GM18868 (cell line): Measurements from ENCODE around the gene TIMM50.
"Not testable (repeated sequence)": the region's sequence is repeated elsewhere in the genome, so short reads cannot be mapped to it uniquely, and the experiment has no call there.

Experiments used
- ATAC-seq: cut with Tn5 transposase; IDR thresholded peaks from one replicate; pipeline ENCODE4 v1.9.1; 2021; ENCODE audit warnings: mild to moderate bottlenecking, moderate library complexity; ENCODE audit not compliant: unreplicated experiment

TIMM50 gene

DNA sequence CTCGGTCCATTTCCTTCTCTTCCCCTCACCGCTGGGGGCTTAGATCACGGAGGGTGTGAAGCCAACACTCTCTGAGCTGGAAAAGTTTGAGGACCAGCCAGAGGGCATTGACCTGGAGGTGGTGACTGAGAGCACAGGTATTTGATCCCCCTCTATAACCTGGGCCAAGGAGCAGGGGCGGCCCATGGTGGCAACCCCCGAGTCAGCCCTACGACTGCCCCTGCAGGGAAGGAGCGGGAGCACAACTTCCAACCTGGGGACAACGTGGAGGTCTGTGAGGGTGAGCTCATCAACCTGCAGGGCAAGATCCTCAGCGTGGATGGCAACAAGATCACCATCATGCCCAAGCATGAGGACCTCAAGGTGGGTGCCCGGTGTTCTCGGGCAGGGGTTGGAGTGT, 11.6 kb upstream of the TIMM50 start:
- ATAC-seq, result no peak

DNA sequence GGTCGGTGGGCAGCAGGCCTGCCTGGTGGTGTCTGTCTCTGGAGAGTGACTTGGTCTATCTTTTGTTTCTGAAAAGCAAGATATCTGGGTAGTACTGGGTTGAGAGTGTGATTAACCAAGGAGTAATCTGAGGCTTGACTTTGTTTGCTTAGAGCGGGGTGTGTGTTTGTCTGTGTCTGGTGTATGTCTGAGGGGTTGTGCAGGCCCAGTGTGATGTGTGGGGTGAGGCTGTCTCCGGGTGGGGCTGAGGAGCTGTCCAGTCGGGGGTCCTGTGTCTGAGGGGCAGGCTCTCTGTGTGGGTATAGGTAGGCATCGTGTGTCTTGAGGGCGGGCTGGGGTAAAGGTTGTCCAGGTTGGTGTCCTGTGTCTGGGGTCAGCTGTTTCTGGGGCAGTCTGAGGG, 11.1 kb upstream of the TIMM50 start:
- no peak for ATAC-seq

DNA sequence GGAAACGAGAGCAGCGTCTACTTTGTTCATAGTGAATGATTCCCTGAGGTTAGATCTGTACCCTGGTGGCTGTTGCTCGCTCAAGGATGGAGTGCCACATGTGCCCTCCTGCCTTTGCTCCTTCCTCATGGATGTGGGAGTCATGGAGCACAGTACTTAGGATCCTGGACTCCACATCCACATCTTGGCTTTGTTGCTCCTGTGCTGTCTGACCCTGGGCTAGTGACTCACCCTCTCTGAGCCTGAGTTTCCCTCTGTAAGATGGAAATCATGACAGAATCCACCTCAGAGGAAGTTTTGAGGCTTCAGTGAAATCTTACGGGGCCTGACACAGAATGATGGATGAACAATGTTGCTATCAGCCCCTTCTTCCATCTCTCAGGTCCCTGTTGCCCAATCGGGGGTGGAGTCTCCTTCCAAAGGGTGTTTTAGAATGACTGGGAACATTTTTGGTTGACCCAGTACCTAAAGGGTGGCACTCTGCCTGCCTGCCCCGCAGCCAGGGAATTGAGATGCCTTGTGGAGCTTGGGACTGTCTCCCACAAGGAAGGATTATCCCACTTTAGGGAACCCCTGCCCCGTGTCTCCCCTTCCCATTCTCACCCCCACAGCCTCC, 9.8 kb upstream of the TIMM50 start:
- ATAC-seq, result no peak

DNA sequence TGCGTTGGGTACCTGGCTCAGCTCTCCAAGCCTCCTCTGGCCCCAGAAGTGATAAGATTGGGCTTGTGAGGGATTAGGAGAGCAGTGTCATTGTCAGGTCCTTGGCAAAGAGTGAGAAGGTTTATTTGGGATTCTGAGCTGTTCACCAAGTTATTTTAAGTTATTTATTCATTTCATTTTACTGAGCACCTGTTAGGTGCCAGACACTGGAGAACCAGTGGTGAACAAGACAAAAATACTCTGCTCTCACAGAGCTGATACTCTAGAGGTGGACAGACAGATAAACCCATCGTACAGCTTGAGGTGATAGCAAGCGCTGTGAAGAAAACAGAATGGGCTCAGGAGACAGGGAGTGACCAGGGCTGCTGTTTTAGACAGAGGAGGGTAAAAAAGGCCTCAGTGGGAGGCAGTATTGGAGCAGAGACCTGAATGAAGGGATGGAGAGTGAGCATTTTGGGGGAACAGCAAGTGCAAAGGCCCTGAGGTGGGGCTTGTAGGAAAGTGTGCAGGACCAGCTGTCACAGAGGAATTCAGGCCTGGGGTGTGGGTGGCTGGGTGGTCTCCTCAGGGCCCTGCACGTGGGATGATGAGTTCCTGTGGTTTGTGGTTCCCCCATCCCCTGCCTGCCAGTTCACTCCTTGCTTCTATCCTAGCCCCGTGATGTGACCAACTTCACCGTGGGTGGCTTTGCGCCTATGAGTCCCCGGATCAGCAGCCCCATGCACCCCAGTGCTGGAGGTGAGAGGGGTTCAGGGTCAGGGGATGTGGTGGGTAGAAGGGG, 8.7 kb upstream of the TIMM50 start:
- ATAC-seq, result no peak

DNA sequence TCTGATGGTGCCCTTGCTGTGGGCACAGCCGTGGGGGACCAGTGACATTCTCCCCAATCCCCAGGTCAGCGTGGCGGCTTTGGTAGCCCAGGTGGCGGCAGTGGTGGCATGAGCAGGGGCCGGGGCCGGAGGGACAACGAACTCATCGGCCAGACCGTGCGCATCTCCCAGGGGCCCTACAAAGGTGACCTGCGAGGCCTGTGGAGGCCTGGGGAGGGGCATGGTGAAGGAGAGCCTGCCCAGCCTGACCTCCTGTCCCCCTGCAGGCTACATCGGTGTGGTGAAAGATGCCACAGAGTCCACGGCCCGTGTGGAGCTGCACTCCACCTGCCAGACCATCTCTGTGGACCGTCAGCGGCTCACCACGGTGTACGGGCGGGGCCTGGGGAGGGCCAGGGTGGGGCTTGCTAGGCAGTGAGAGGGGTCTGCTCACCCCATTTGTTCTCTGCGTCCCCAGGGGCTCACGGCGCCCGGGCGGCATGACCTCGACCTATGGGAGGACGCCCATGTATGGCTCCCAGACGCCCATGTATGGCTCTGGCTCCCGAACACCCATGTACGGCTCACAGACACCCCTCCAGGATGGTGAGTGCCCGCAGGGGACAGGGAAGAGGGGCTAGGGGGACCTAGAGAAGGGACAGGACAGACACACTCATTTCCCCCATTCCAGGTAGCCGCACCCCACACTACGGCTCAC, 7.7 kb upstream of the TIMM50 start:
- no peak for ATAC-seq

DNA sequence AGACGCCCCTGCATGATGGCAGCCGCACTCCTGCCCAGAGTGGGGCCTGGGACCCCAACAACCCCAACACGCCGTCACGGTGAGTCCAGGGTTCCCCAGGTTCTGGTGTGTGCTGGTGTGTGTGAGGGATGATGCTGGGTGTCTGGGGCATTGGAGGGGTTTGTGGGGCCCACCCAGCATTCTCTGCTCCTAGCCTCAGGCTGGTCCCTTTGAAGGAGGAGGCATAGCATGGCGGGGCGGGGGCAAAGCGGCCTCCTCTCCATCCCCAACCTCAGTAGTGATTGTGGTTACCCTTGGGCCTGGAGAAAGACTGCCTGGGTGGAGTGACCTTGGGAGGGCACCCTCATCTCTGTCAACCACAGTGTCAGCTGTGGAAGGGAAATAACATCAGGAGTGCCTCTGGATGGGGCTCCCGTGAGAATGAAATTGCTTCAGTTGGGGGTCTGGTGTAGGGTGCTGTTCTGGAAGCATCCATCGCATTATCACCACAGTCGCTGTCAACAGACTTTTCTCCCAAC, 7.1 kb upstream of the TIMM50 start:
- ATAC-seq, result no peak

DNA sequence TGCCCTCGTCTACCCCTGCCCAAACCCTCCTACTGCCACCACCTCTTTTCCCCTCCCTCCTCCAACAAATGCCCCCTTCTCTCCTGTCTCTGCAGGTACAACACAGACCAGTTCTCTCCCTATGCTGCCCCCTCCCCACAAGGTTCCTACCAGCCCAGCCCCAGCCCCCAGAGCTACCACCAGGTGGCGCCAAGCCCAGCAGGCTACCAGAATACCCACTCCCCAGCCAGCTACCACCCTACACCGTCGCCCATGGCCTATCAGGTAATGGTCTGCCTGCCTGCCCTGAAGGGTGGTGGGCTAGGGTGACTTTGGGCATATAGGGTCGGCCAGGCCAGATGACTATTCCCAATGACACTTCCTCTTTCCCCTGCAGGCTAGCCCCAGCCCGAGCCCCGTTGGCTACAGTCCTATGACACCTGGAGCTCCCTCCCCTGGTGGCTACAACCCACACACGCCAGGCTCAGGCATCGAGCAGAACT, 6.5 kb upstream of the TIMM50 start:
- no peak for ATAC-seq

DNA sequence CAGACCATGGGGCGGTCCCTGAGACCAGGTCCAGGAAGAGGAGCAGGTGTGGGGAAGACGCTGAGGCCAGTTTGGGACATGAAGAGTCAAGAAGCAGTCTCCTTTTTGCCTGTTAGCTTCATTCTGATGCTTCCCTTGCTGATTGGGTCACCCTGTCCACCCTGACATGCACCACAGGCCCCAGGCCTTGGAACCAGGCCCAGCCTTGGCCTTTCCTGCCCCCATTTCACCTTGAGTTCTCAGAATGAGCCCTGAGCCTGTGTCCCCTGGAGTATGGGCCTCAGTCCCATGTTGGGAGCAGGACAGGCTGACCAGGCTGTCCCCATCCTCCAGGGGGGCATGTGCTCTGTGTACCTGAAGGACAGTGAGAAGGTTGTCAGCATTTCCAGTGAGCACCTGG, 4.9 kb upstream of the TIMM50 start:
- ATAC-seq, result no peak

DNA sequence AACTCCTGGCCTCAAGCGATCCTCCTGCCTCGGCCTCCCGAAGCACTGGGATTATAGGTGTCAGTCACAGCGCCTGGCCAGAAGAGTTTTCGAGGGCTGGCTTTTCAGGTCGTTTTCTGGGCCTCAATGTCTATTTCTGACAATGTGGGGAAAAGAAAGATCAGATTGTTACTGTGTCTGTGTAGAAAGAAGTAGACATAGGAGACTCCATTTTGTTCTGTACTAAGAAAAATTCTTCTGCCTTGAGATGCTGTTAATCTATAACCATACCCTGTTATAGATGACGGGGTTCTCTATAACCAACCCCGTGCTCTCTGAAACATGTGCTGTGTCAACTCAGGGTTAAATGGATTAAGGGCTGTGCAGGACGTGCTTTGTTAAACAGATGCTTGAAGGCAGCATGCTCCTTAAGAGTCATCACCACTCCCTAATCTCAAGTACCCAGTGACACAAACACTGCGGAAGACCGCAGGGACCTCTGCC, 1.3 kb upstream of the TIMM50 start:
- not testable (repeated sequence) for ATAC-seq

DNA sequence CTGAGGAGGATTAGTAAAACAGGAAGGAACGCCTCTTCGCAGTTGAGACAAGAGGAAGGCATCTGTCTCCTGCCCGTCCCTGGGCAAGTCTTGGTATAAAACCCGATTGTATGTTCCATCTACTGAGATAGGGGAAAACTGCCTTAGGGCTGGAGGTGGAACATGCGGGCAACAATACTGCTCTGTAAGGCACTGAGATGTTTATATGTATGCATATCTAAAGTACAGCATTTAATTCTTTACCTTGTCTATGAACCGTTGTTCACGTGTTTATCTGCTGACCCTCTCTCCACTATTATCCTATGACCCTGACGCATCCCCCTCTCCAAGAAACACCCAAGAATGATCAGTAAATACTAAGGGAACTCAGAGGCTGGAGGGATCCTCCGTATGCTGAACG, 722 bp upstream of the TIMM50 start:
- ATAC-seq, result no peak

DNA sequence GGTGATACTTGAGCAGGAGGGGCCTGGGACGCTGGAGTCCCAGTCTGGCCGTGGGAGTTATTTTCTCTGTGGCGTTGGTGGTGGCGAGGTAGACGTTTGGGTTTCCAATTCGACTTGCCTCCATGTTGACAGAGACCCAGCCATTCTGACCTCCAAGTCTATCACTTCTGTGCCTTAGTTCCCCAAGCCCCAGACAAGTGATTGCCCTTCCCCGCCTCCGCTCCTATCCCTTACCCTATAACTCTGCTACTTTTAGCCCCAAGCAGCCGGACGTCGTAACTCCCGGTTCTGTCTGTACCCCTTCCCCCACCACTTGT, 549 bp downstream of the TIMM50 start:
- ATAC-seq, result no peak

DNA sequence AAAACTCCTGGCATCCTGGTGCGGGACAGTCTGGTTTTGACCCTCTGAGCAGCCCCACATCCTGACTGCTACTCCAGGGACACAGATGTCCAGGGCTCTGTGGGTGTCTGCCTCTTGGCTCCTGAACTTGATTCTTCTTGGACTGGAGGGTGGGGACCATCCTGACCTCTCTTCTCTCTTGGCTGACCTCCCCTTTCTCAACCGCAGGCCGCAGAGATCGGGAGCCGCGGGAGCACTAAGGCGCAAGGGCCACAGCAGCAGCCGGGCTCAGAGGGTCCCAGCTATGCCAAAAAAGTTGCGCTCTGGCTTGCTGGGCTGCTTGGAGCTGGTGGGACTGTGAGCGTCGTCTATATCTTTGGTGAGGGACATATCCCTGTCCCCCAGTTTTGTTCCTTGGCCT, 1.0 kb downstream of the TIMM50 start:
- ATAC-seq, result no peak

DNA sequence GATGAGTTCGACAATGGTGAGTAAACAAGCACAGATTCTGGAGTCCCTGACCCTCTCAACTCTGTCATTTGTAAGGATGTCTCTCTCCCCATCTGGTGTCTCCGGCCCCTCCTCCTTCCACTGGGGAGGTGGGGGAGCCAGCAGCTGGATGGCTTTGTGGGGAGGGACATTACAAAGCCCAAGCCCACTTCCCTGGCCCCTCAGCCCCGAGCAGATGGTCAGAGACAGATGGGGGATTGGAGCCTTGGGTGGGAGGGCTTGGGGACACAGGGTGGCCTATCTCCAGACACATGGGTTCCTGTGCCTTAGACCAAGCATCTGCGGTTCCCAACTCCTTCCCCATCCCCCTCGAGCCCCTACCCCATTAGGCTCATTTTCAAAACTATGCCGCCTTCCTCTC, 2.5 kb downstream of the TIMM50 start:
- no peak for ATAC-seq

DNA sequence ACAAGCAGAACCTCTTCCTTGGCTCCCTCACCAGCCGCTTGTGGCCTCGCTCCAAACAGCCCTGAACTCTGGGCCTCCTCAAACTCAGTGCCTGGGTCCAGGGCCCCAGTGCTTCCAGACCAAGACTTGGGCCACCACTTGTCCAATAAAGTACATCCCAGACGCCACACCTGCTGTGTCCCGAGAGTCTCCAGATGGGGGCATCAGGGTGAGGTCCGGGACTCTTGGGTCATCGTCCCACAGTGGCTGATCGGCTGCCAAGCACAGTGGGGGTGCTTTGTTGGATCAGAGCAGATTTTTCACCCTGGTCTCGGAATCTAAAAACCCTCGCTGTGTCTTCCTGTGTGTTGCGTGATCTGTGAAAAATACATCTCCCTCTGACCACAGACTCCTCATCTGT, 9.1 kb downstream of the TIMM50 start:
- ATAC-seq, result no peak

DNA sequence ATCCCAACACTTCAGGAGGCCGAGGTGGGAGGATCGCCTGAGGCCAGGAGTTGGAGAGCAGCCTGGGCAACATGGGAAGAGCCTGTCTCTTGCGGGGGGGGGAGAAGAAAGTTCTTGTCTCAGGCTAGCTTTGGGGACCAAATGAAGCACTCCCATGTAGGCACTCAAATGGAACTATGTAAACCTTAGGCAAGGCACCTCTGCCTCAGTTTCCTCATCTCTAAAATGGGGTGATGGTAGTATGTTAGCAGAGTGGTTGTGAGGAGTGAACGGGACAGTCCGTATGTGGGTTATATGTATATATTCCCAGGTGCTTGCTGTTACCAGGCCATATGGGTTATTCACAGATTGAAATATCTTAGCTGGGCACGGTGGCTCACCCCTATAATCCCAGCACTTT, 11.6 kb downstream of the TIMM50 start:
- no peak for ATAC-seq

DNA sequence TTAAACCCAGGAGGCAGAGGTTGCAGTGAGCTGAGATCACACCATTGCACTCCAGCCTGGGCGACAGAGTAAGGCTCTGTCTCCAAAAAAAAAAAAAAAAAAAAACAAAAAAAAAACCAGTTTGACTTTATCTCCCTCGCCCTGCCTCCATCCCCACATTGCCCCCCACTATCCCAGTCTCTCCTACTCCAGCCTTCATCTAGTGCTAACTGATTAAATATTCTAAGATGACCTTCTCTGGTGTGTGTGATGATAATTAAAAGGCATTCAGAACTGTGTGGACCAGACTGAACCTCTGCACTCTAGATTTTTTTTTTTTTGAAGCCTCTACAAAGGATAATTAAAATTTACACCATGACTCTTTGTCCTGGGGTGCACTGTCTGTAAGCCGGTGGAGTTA, 12.2 kb downstream of the TIMM50 start:
- ATAC-seq, result no peak

DNA sequence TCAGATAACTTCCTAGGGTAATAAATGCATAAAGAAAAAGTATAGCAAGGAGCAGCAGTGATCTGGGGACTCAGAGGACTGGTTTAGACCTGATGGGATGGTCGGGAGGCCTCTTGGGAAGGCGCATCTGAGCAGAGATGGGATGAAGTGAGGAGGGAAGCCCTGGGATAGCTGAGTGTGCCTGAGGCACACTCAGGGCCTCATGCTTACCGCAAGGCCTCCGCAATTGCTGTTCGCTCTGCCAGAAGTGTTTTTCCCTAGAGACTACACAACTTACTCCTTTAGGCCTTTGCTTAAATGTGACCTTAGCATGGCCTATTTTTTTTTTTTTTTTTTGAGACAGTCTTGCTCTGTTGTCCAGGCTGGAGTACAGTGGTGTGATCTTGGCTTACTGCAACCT, 14.0 kb downstream of the TIMM50 start:
- ATAC-seq, result no peak

DNA sequence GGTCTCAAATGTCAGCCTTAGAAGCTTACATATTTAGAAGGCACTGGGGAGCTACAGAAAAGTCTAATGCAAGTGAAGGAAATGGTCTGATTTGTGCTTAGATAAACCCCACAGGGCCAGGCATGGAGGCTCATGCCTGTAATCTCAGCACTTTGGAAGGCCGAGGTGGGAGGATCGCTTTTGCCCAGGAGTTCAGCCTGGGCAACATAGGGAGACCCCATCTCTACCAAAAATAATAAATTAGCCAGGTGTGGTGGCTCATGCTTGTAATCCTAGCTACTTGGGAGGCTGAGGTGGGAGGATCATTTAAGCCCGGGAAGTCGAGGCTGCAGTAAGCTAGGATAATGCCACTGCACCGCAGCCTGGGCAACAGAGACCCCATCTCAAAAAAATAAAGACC, 15.4 kb downstream of the TIMM50 start:
- ATAC-seq, result no peak

DNA sequence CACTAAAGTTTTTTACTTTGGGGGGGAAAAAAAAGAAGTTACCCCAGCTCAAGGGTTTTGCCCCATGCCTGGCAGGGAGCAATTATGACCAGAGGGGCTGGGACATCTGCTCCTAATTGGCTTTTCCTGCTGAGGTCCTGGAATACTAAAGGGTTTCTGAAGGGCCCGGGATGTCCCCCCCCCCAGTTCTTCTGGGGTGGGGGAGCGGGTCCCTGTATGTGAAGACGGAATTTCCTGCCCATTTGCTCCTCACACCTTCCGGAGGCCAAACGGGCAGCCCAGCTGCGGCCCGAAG, 17.0 kb downstream of the TIMM50 start:
- ATAC-seq, result no peak

DNA sequence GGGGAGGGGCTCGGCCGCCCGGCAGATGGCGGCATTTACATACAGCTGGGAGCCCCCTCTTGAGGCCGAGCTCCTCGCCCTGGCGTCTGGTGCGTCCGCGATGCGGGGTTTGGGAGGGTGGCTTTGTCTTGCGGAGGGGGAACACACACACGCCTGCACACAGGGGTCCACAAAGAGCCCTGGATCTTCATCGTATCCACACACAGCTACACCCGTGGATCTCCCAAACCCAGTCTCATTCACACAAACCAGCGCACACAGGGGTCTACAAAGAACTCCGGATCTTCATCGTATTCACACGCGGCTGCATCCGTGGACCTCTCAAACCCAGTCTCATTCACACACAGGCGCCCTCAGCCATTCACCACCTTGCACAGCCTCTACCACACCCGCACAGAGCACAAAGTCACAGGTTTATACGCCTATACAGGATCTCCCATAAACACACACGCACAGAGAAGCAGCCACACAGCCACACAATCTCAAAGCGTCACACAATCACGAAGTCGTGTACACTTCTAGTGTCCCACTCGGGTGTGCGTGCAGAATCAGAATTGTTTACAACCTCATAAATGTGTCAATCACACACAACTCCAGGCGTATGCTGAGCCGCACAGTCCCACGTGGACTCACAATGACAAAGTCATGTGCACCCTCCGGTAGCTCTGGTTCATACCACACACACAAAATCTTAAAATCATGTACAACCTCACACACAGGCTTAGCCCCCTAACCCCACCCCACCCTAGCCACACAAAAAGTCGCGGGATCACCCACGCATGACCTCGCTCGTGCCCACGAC, 17.6 kb downstream of the TIMM50 start:
- ATAC-seq, result no peak
